Naive thymus-derived CD8-positive, alpha-beta T cell (primary cell): ENCODE results near the gene ATP11A. TPM values are rescaled to one million over a fixed set of nuclear protein-coding genes. Genes with fewer than 3 reads are reported as not detected.

Source experiments
- ATAC-seq, 2 donors: fragments of 150-1000 bp; cut with Tn5 transposase in 1 of 2; sonication (Bioruptor Pico), chemical (Tn5 transposase) in 1 of 2; 1 replicate in 1 of 2; 2 replicates in 1 of 2; pipeline ENCODE4 v1.10.0; 2021; ENCODE audit warnings: mild to moderate bottlenecking in 2 of 2, moderate library complexity in 2 of 2
- POLR2A ChIA-PET: fragments of 350-600 bp; sonication (Branson Sonifier 250); formaldehyde crosslinking; loops from one replicate; lab custom pipeline; 2021; ENCODE audit warnings: antibody characterized with exemption; lab: Charles Lee
- DNase-seq, 10 donors: peaks; one replicate each; pipeline versions ENCODE4 v3.0.0 to v3.0.0-alpha.2; 2020 to 2022
- H3K27ac Mint-ChIP-seq, 10 donors: one replicate each; pipeline ENCODE4 v1.8.0; 2020 to 2022; ENCODE audit warnings: mild to moderate bottlenecking in 10 of 10, mixed read lengths in 10 of 10, moderate library complexity in 4 of 10, inconsistent platforms in 1 of 10
- H3K27me3 Mint-ChIP-seq, 5 donors: one replicate each; pipeline ENCODE4 v1.8.0; 2021 to 2022; ENCODE audit warnings: mixed read lengths in 5 of 5
- H3K36me3 Mint-ChIP-seq, 3 donors: one replicate each; pipeline ENCODE4 v1.8.0; 2020 to 2022; ENCODE audit warnings: mixed read lengths in 3 of 3, mild to moderate bottlenecking in 2 of 3, inconsistent platforms in 1 of 3
- H3K4me1 Mint-ChIP-seq, 4 donors: one replicate each; pipeline ENCODE4 v1.8.0; 2021 to 2022; ENCODE audit warnings: mixed read lengths in 4 of 4
- H3K4me3 Mint-ChIP-seq, 10 donors: one replicate each; pipeline ENCODE4 v1.8.0; 2020 to 2022; ENCODE audit warnings: mild to moderate bottlenecking in 10 of 10, mixed read lengths in 10 of 10, moderate library complexity in 6 of 10, inconsistent platforms in 1 of 10
- H3K9me3 Mint-ChIP-seq, 9 donors: one replicate each; pipeline ENCODE4 v1.8.0; 2020 to 2022; ENCODE audit warnings: mixed read lengths in 9 of 9, mild to moderate bottlenecking in 3 of 9, inconsistent platforms in 1 of 9, moderate library complexity in 1 of 9
- polyA plus RNA-seq, 3 donors: library from polyadenylated mRNA; unstranded; fragments of 300-500 nt; fragmentation: Illumina TruSeq; gene quantifications; one replicate each; pipeline ENCODE4 v1.2.3, GENCODE V29; 2021
- total RNA-seq, 8 experiments: library from RNA in 2 of 8; stranded (reverse) in 2 of 8; gene quantifications; one replicate each; pipeline ENCODE4 v1.2.3 and lab custom pipeline; 2021 to 2026

The ATP11A gene
- total and polyA plus RNA-seq, 5 experiments from 2014 or later: 0.76 to 23.9 (median 3.1) TPM

DNA sequence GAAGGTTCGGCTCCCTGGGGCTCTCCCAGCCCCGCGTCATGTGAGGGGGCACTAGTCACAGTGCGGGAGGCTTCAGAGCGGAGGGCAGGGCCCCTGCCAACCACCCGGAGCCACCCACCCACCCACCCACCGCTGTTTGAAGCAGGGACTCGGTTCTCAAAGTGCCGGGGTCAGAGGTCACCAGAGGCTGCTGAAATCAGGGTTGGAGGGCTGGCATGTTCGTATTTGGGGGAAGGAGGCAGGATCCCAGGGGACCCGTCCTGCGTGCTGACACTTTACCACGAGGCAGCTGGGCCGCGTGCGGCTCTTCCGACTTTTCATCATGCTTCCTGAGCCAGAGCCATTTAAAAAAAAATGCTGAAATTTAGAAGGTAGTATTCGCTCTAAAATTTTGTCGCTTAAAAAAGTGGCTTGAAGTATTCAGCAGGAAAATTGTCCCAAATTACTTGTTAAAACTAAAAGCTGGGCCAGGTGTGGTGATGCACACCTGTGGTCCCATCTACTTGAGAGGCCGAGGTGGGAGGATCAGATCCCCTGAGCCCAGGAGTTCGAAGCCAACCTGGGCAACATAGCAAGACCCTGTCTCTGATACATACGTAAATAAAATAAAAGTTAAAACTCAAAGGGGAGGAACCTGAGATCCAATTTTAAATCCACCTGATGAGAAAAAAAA lies 21.2 kb downstream of the ATP11A start:
- H3K4me3 Mint-ChIP-seq: no peak overlapping the region
- POLR2A ChIA-PET: no interaction called here
- H3K4me1 Mint-ChIP-seq: peaks cover 3 to 12% (median 7%) of the 10 kb centered on the region in 4 donors
- DNase-seq (no peak), ATAC-seq (no peak)
- peaks cover 0 to 2% (median 0%) of the 10 kb centered on the region in 9 donors for H3K9me3 Mint-ChIP-seq
- H3K27me3 Mint-ChIP-seq: no peaks in the 10 kb centered on the region
- H3K36me3 Mint-ChIP-seq: peaks cover 0 to 9% (median 8%) of the 10 kb centered on the region in 3 donors
- H3K27ac Mint-ChIP-seq: no peak overlapping the region

DNA sequence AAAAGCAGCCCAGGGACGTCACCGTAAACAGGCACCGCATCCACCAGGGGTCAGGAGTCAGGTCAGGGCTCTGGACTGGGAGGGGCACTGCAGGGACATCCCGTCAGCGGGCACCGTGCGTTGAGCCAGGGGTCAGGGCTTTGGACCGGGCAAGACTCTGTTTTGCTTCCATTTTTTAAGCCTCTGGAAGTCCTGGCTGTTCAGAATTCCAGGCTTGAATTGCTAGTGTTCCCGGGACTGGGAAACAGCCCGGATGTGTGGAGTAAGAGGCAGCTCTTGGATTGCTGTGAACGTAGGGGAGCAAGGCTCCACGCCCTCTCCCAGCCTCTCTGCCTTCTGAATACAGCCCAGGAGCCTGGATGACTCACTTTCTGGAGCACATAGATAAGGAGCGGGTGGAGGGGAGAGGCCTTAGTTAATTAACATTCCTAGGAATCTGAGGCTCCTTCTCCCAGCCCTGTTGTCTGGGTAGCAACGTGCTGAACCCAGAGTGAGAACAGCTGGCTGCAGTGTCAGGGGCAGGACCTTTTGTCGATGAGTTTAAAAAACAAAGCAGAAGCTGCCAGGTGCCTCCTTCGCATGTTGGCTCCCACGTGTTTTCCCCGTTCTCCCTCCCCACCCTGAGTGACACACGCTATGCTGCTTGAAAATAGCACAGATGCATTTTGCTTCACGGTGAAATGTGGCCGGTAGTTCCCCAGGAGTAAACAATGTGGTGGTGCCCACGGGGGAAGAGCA lies 21.9 kb downstream of the ATP11A start:
- Mint-ChIP-seq H3K27me3 (no peaks in the 10 kb centered on the region), H3K4me1 (peaks cover 3 to 12% (median 9%) of the 10 kb centered on the region in 4 donors), H3K27ac (no peak overlapping the region), H3K4me3 (no peak overlapping the region), H3K9me3 (peaks cover 0 to 2% (median 0%) of the 10 kb centered on the region in 9 donors), H3K36me3 (peaks cover 0 to 9% (median 8%) of the 10 kb centered on the region in 3 donors)
- ATAC-seq (peak in 1 of 2 donors; percentile 32), DNase-seq (peak in 1 of 10 donors; percentile 9)
- POLR2A ChIA-PET: no interaction called here

DNA sequence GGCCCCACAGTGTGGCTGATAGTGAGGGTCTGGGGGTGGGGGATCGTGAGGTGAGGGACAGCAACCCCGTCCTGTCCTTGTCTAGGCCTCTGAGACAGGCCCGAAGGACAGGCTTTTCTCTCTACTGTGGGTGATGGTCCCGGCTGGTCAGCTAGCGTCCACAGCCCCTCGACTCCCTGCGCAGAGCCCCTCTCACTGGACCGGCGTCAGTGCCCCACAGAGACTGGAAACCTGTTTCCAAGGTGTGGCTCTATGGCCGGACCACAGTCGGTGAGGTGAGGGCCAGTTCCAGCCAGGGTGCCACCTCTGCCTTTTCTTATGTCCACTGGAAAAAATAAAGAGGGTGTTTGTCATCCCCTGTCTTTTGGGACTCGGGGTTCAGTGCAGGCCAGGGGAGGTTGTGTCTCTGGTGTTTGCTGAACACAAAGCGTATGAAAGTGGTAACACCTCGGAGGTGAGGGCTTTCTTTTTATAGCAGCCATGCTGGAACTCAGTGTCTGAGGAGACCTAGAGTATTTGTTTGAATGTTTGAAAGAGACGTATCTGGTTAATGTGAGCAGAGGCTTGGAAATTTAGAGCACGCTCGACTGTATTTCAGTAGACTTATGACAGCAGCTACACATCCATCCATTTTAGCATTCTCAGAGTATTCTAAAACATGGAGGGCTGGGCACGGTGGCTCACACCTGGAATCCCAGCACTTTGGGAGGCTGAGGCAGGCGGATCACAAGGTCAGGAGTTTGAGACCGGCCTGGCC lies 22.8 kb downstream of the ATP11A start:
- no peak for ATAC-seq

DNA sequence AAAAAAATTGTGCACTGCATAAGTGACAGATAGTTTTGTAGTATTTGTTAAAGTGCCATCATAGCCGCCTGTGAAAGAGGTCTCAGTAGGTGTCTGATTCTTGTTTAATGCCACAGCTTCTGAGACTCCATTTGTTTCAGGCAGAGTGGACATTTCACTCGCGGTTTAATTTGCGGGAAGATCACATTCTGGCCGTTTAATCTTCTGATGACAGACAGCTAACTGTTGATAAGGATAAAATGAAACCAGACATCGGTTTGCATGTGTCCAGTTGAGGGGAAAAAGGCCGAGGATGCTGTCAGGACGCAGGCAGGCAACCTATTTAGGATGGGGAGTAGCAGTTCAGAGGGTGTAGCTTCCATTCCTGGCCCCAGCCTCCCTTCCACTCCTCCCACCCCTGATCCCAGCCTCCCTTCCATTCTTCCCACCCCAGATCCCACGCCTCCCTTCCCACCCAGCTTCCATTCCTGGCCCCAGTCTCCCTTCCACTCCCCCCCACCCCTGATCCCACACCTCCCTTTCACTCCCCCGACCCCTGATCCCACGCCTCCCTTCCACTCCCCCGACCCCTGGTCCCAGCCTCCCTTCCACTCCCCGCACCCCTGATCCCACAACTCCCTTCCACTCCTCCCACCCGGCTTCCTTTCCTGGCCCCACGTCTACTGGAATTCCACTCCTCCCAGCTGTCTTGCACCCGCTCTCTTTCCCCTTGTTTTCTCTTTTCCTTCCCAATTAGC lies 23.8 kb downstream of the ATP11A start:
- peaks cover 0 to 2% (median 0%) of the 10 kb centered on the region in 9 donors for H3K9me3 Mint-ChIP-seq
- H3K27me3 Mint-ChIP-seq: no peaks in the 10 kb centered on the region
- ATAC-seq (no peak), DNase-seq (no peak)
- no peak overlapping the region for H3K27ac Mint-ChIP-seq
- peaks cover 0 to 7% (median 4%) of the 10 kb centered on the region in 3 donors for H3K36me3 Mint-ChIP-seq
- H3K4me3 Mint-ChIP-seq: no peak overlapping the region
- POLR2A ChIA-PET: no interaction called here
- peaks cover 3 to 13% (median 11%) of the 10 kb centered on the region in 4 donors for H3K4me1 Mint-ChIP-seq

More for the DNA sequence above, 22.8 kb downstream of the ATP11A start:
- peak overlapping the region in 2 of 10 donors; percentile 51 to 53 for H3K27ac Mint-ChIP-seq
- peaks cover 0 to 11% (median 8%) of the 10 kb centered on the region in 3 donors for H3K36me3 Mint-ChIP-seq
- no peaks in the 10 kb centered on the region for H3K27me3 Mint-ChIP-seq
- H3K4me3 Mint-ChIP-seq: no peak overlapping the region
- peaks cover 0 to 2% (median 0%) of the 10 kb centered on the region in 9 donors for H3K9me3 Mint-ChIP-seq
- POLR2A ChIA-PET: no interaction called here
- DNase-seq: no peak
- peaks cover 3 to 13% (median 11%) of the 10 kb centered on the region in 4 donors for H3K4me1 Mint-ChIP-seq

DNA sequence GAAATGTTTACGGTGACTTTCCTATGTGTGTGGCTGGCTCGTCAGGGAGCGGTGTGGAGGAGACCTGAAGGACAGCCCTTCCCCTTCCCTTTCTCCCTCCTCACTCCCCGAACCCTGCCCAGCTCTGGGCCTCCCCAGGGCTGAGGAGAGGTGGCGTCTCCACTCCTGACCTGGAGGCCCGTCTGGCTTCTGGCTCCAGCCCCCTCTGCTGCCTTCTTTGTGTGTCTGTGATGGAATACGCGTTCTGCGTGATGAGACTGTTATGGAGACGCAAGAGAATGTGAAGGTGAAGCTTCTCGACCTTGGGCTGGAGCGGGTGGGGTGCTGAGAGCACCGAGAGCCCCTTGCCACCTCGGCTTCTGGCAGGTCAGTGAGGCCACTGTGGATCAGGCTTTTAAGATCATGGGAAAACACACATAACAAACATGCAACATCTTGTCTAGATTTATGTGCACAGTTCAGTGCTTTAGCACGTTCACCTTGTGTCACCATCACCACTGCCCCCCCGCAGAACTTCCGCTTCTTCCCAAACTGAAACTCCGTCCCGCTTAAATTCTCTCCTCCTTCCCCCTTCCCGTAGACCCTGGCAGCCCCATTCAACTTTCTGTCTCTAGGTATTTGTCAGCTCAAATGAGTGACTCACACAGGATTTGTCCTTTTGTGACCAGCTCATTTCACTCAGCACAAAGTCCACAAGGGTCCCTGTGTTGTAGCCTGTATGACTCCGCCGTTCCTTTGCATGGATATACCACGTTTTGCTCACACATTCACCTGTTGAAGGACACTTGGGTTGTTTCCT lies 24.7 kb downstream of the ATP11A start:
- no peak for DNase-seq
- Mint-ChIP-seq H3K4me3 (no peak overlapping the region), H3K27me3 (no peaks in the 10 kb centered on the region), H3K36me3 (peaks cover 0 to 13% (median 4%) of the 10 kb centered on the region in 3 donors), H3K9me3 (peaks cover 0 to 2% (median 0%) of the 10 kb centered on the region in 9 donors), H3K4me1 (peaks cover 3 to 13% (median 8%) of the 10 kb centered on the region in 4 donors), H3K27ac (peak overlapping the region in 2 of 10 donors; percentile 37 to 41)
- ATAC-seq: no peak
- POLR2A ChIA-PET: no interaction called here

DNA sequence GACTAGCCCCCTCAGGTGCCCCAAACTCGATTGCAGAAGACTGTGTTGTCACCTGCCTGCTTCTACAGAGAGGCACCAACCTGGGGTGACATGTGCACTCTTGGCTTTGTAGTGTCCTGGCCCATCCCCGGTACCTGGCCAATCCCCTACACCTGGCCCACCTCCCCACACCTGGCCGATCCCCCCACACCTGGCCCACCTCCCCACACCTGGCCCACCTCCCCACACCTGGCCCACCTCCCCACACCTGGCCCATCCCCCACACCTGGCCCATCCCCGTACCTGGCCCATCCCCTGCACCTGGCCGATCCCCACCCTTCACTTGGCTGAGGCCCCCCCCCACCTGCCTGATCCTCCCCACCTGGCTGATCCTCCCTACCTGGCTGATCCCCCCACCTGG lies 25.4 kb downstream of the ATP11A start:
- ATAC-seq (no peak), DNase-seq (no peak)
- H3K4me1 Mint-ChIP-seq: peaks cover 3 to 13% (median 10%) of the 10 kb centered on the region in 4 donors
- no peaks in the 10 kb centered on the region for H3K27me3 Mint-ChIP-seq
- no peak overlapping the region for H3K4me3 Mint-ChIP-seq
- POLR2A ChIA-PET: no interaction called here
- H3K36me3 Mint-ChIP-seq: peaks cover 0 to 13% (median 4%) of the 10 kb centered on the region in 3 donors
- peaks cover 0 to 2% (median 0%) of the 10 kb centered on the region in 9 donors for H3K9me3 Mint-ChIP-seq
- H3K27ac Mint-ChIP-seq: no peak overlapping the region

DNA sequence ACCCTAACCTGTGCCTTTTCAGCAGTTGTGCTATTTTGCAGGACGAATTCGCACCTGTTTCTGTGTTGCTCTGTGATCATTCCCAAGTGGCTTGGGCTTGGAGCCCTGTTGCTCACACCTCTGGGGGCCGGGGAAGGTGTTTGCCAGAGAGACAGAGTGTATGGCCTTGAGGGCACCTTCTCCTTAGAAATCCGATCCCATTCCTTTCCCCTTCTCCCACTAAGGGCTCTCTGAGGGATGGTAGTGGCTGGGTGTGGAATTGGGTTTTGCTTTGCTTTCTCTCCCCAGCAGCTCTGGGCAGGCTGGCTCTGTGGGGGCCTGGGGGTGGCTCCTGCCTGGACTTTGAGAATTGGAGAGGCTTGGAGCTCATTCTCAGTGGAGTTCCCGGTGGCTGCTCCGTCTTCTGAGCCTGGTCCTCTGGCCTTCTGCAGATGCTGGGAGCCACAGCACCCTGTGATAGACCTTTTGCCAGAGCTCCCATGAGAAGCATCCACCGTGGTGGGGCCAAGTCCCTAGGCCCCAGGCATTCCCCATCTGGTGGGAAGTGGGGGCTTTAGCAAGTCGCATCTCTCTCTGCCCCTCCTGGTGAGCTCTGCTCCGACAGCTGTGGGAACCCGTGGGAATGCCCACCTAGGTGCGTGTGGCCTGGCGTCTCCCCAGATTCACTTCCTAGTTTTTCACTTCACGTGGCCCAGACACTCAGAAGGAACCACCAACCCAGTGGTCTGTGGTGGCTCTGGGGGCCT lies 26.1 kb downstream of the ATP11A start:
- ATAC-seq (no peak), DNase-seq (no peak)
- H3K36me3 Mint-ChIP-seq: peaks cover 0 to 13% (median 4%) of the 10 kb centered on the region in 3 donors
- POLR2A ChIA-PET: no interaction called here
- no peaks in the 10 kb centered on the region for H3K27me3 Mint-ChIP-seq
- peak overlapping the region in 1 of 10 donors; percentile 25 for H3K27ac Mint-ChIP-seq
- H3K9me3 Mint-ChIP-seq: peaks cover 0 to 2% (median 0%) of the 10 kb centered on the region in 9 donors
- no peak overlapping the region for H3K4me3 Mint-ChIP-seq
- H3K4me1 Mint-ChIP-seq: peaks cover 3 to 13% (median 11%) of the 10 kb centered on the region in 4 donors

DNA sequence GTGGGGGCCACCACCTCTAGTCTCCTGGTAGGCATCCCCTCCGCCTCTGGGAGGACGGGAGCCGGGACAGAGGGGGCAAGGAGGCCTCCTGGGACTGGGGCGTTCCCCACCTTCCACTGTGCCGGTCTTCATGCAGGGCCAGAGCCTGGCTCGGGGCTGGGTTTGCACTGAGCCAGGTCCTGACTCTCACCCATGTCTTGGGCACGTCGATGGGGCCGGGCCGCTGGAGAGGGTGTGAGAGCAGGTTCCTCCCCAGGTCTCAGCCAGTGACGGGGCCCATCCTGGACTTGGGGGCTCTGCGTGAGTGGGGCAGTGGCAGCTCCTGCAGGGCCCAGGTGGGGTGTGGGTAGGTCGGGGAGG lies 26.6 kb downstream of the ATP11A start:
- Mint-ChIP-seq H3K9me3 (peaks cover 0 to 2% (median 0%) of the 10 kb centered on the region in 9 donors), H3K36me3 (peaks cover 0 to 13% (median 4%) of the 10 kb centered on the region in 3 donors), H3K27ac (peak overlapping the region in 1 of 10 donors; percentile 25), H3K4me1 (peaks cover 3 to 13% (median 12%) of the 10 kb centered on the region in 4 donors), H3K4me3 (no peak overlapping the region), H3K27me3 (no peaks in the 10 kb centered on the region)
- ATAC-seq (no peak), DNase-seq (no peak)
- POLR2A ChIA-PET: no interaction called here

DNA sequence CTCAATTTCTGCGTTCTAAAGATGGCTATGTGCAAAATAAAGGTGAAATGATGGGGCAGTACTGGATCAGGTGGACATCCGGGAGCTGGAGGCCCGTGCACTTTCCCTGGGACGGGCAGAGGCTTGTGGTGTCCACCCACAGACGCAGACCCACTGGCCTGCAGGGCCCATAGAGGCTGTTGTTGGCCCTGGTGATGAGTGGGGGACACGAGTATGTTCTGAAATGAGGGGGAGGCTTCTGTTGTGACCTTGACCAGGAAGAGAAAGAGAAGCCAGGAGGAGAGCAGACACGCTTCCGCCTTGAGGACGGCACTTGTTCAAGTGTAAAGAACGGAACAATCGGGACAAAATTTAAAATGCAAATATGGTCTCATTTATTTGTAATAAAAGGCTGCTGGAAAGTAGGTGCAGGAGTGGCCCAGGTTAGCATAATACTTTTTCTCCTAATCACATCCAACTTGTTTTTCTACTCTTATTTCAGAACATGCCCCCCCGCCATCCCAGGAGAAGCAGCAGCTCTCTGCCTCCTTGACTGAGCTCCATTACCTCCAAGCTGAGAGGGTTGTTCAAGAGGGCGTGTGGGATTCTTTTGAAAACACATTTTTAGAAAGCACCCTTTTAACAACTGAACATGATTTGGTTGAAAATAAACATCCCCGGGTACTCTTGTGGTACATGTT lies 27.1 kb downstream of the ATP11A start:
- Mint-ChIP-seq H3K4me1 (peaks cover 2 to 17% (median 12%) of the 10 kb centered on the region in 4 donors), H3K9me3 (peaks cover 0 to 2% (median 0%) of the 10 kb centered on the region in 9 donors), H3K27ac (peak overlapping the region in 1 of 10 donors; percentile 25), H3K4me3 (no peak overlapping the region), H3K36me3 (peaks cover 0 to 13% (median 4%) of the 10 kb centered on the region in 3 donors), H3K27me3 (no peaks in the 10 kb centered on the region)
- POLR2A ChIA-PET: no interaction called here
- DNase-seq (no peak), ATAC-seq (no peak)

DNA sequence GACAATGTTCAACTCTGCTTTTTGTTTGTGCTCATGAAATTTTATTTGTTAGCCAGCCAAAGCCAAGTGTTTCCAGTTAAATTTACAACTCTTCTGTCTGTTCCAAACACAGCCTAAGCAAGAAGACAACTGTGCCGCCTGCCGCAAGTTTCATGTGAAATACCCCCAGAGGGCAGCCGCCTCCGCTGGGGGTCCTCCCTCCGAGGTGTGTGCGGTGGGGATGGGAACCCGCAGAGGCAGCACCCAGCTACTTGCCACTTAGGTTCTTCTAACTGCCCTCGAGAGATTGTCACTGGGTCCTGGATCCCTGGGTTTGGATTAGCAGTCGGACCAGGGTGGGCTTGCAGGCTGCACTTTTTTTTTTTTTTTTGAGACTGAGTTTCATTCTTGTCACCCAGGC lies 28.5 kb downstream of the ATP11A start:
- no peak for ATAC-seq
- Mint-ChIP-seq H3K4me3 (no peak overlapping the region), H3K36me3 (peaks cover 0 to 13% (median 4%) of the 10 kb centered on the region in 3 donors), H3K9me3 (peaks cover 0 to 2% (median 0%) of the 10 kb centered on the region in 9 donors), H3K27me3 (no peaks in the 10 kb centered on the region), H3K4me1 (peaks cover 3 to 29% (median 15%) of the 10 kb centered on the region in 4 donors), H3K27ac (no peak overlapping the region)
- DNase-seq: no peak
- POLR2A ChIA-PET: no interaction called here
